Measurements from ENCODE around the gene SLITRK4. TPM values are rescaled to one million over a fixed set of nuclear protein-coding genes. Genes with fewer than 3 reads are reported as not detected.

SLITRK4 gene
- total and polyA plus RNA-seq, 2 donors (not counting 1 experiment from before 2014, with no cell fraction given), result 0.01 to 0.99 TPM

- Histone ChIP-seq H3K4me2 (ENCODE audit: extremely low read depth, insufficient read depth, low read length) (no peak overlapping the region), H3K4me1 (ENCODE audit: control insufficient read depth, extremely low read depth, insufficient read depth, low read length) (no peaks in the 10 kb centered on the region), H3K9me3 (ENCODE audit: control insufficient read depth, insufficient read depth, low read depth, low read length) (no peaks in the 10 kb centered on the region), H3K36me3 (ENCODE audit: control insufficient read depth, insufficient read depth, low read length) (no peaks in the 10 kb centered on the region), H3K79me2 (ENCODE audit: control insufficient read depth, insufficient read depth, low read length) (no peaks in the 10 kb centered on the region), H3K27me3 (ENCODE audit: control insufficient read depth, insufficient read depth, low read length) (no peaks in the 10 kb centered on the region), H2AFZ (ENCODE audit: low read length) (no peak overlapping the region), H3K4me3 (replicated peaks in 1 of 4; ENCODE audit: control extremely low read depth in 1 of 4, insufficient read depth in 1 of 4, low read depth in 3 of 4, low read length in 4 of 4) (peak overlapping the region in 1 of 4 experiments; percentile 39), H4K20me1 (ENCODE audit: control insufficient read depth, extremely low read depth, insufficient read depth, low read length) (no peaks in the 10 kb centered on the region), H3K27ac (ENCODE audit: insufficient read depth, low read length) (no peak overlapping the region), H3K9ac (ENCODE audit: insufficient read depth, low read length) (no peak overlapping the region)
- TF ChIP-seq CTCF (conservative IDR thresholded peaks at IDR 0.05 in 1 of 2, IDR thresholded peaks at IDR 0.05 in 1 of 2; ENCODE audit: low read depth in 1 of 2, low read length in 2 of 2) (no peak), EZH2 (IDR thresholded peaks at IDR 0.05; ENCODE audit: low read length, missing control alignments) (no peak)
- no peak for DNase-seq (ENCODE audit: low read depth in 2 of 2)
These were observed 2.2 kb downstream of the SLITRK4 start for GRCh38 chrX:143633461-143634308.

GRCh38 chrX:143632625-143633410 is 3.1 kb downstream of the SLITRK4 start:
- Histone ChIP-seq H3K4me2 (ENCODE audit: extremely low read depth, insufficient read depth, low read length) (no peak overlapping the region), H3K9ac (ENCODE audit: insufficient read depth, low read length) (no peak overlapping the region), H3K9me3 (ENCODE audit: control insufficient read depth, insufficient read depth, low read depth, low read length) (no peaks in the 10 kb centered on the region), H3K4me1 (ENCODE audit: control insufficient read depth, extremely low read depth, insufficient read depth, low read length) (no peaks in the 10 kb centered on the region), H2AFZ (ENCODE audit: low read length) (no peak overlapping the region), H3K4me3 (replicated peaks in 1 of 4; ENCODE audit: control extremely low read depth in 1 of 4, insufficient read depth in 1 of 4, low read depth in 3 of 4, low read length in 4 of 4) (peak overlapping the region in 1 of 4 experiments; percentile 39), H3K79me2 (ENCODE audit: control insufficient read depth, insufficient read depth, low read length) (no peaks in the 10 kb centered on the region), H3K36me3 (ENCODE audit: control insufficient read depth, insufficient read depth, low read length) (no peaks in the 10 kb centered on the region), H3K27me3 (ENCODE audit: control insufficient read depth, insufficient read depth, low read length) (no peaks in the 10 kb centered on the region), H4K20me1 (ENCODE audit: control insufficient read depth, extremely low read depth, insufficient read depth, low read length) (no peaks in the 10 kb centered on the region), H3K27ac (ENCODE audit: insufficient read depth, low read length) (no peak overlapping the region)
- TF ChIP-seq EZH2 (IDR thresholded peaks at IDR 0.05; ENCODE audit: low read length, missing control alignments) (no peak), CTCF (conservative IDR thresholded peaks at IDR 0.05 in 1 of 2, IDR thresholded peaks at IDR 0.05 in 1 of 2; ENCODE audit: low read depth in 1 of 2, low read length in 2 of 2) (no peak)
- peak in 1 of 2 donors; percentile 37 for DNase-seq (ENCODE audit: low read depth in 2 of 2)

- no peaks in the 10 kb centered on the region for H3K27me3 ChIP-seq (ENCODE audit: control insufficient read depth, insufficient read depth, low read length)
- no peak overlapping the region for H3K4me3 ChIP-seq (replicated peaks in 1 of 4; ENCODE audit: control extremely low read depth in 1 of 4, insufficient read depth in 1 of 4, low read depth in 3 of 4, low read length in 4 of 4)
- TF ChIP-seq CTCF (conservative IDR thresholded peaks at IDR 0.05 in 1 of 2, IDR thresholded peaks at IDR 0.05 in 1 of 2; ENCODE audit: low read depth in 1 of 2, low read length in 2 of 2) (no peak), EZH2 (IDR thresholded peaks at IDR 0.05; ENCODE audit: low read length, missing control alignments) (no peak)
- H4K20me1 ChIP-seq (ENCODE audit: control insufficient read depth, extremely low read depth, insufficient read depth, low read length), result no peaks in the 10 kb centered on the region
- no peaks in the 10 kb centered on the region for H3K9me3 ChIP-seq (ENCODE audit: control insufficient read depth, insufficient read depth, low read depth, low read length)
- no peak for DNase-seq (ENCODE audit: low read depth in 2 of 2)
- H3K9ac ChIP-seq (ENCODE audit: insufficient read depth, low read length), result no peak overlapping the region
- no peaks in the 10 kb centered on the region for H3K36me3 ChIP-seq (ENCODE audit: control insufficient read depth, insufficient read depth, low read length)
- H2AFZ ChIP-seq (ENCODE audit: low read length), result no peak overlapping the region
- H3K4me2 ChIP-seq (ENCODE audit: extremely low read depth, insufficient read depth, low read length), result no peak overlapping the region
- H3K27ac ChIP-seq (ENCODE audit: insufficient read depth, low read length), result no peak overlapping the region
- no peaks in the 10 kb centered on the region for H3K4me1 ChIP-seq (ENCODE audit: control insufficient read depth, extremely low read depth, insufficient read depth, low read length)
- H3K79me2 ChIP-seq (ENCODE audit: control insufficient read depth, insufficient read depth, low read length), result no peaks in the 10 kb centered on the region
These were observed 12.2 kb downstream of the SLITRK4 start for GRCh38 chrX:143623657-143624056.
